Endothelial cell of umbilical vein (primary cell): ENCODE results near the gene ZC2HC1B.

Experiments
- CTCF ChIP-seq, 2 donors: IDR thresholded peaks; 1 replicate in 1 of 2; 2 replicates in 1 of 2; pipeline ENCODE4 v1.5.1; 2011; ENCODE audit warnings: low read length in 2 of 2, mild to moderate bottlenecking in 2 of 2, moderate library complexity in 2 of 2, control low read depth in 1 of 2, inconsistent platforms in 1 of 2, low read depth in 1 of 2; ENCODE audit not compliant: insufficient read depth in 1 of 2; ENCODE audit errors: extremely low read depth in 1 of 2
- EZH2 ChIP-seq: IDR thresholded peaks from 2 replicates; pipeline ENCODE4 v1.6.1; 2012; ENCODE audit warnings: borderline replicate concordance, low read depth, mild to moderate bottlenecking, moderate library complexity, low read length, inconsistent platforms; ENCODE audit not compliant: severe bottlenecking
- JUN ChIP-seq: IDR thresholded peaks from 2 replicates; pipeline ENCODE4 v1.6.1; 2011; ENCODE audit warnings: borderline replicate concordance, low read depth; ENCODE audit not compliant: insufficient read length, insufficient read depth
- MYC ChIP-seq: IDR thresholded peaks from one replicate; pipeline ENCODE4 v1.6.1; 2011; ENCODE audit warnings: mild to moderate bottlenecking, low read depth, low read length
- POLR2A ChIP-seq: IDR thresholded peaks from 2 replicates; pipeline ENCODE4 v1.6.1; 2012; ENCODE audit warnings: low read depth, mild to moderate bottlenecking, control low read depth, low read length

- TF ChIP-seq CTCF (IDR thresholded peaks at IDR 0.05; ENCODE audit: extremely low read depth in 1 of 2, insufficient read depth in 1 of 2, low read depth in 1 of 2, low read length in 2 of 2) (no peak), EZH2 (no peak), POLR2A (no peak), JUN (no peak), MYC (no peak)
Observed at GRCh38 chr6:143929975-143930374, 65.7 kb downstream of the ZC2HC1B start.
